Sigmoid colon (tissue), 4 donors: ENCODE results near the gene ARHGAP6.

Experiments used
- CTCF ChIP-seq, 4 experiments: fragments of 450-650 bp in 3 of 4; fragments of 200-600 bp in 1 of 4; IDR thresholded peaks; one replicate each; pipeline ENCODE4 v1.5.1; 2016 to 2019; ENCODE audit warnings: antibody characterized with exemption in 4 of 4, mild to moderate bottlenecking in 3 of 4, moderate library complexity in 2 of 4
- POLR2A ChIP-seq, 2 donors: fragments of 450-650 bp; IDR thresholded peaks; one replicate each; pipeline ENCODE4 v1.6.1; 2016; ENCODE audit warnings: antibody characterized with exemption in 2 of 2, mild to moderate bottlenecking in 2 of 2, moderate library complexity in 2 of 2
- POLR2AphosphoS5 ChIP-seq, 4 donors: sonication (generic); formaldehyde crosslinking; IDR thresholded peaks; one replicate each; pipeline ENCODE4 v1.6.1; 2017; ENCODE audit warnings: antibody characterized with exemption in 4 of 4

DNA sequence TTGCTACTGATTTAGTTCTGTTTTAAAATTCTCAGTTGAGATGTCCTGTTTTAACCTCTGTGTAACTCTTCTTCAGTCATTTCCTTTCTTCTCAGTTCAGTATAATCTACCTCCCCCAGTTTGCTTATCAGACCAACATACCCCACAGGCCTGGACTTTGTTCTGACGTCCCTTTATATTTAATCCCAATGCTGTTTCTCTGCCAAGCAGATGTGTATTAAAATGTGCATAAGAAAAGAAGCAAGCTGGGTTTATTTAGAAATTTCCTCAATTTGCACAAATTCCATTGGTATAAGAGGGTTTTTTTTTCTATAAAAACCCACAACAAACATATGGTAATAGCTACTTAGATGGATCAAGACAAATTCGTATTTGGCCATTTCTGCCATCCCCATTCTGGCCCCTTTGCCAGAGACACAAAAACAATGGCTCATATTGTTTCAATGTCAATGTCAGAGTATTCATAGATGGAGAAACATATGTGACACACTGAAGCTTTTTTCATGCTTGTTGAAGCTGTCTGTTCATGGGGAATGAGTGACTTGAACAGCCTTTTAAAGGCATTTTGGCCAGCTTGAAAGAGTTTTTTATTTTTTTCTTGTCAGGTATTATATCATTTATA is 530.0 kb downstream of the ARHGAP6 start:
- TF ChIP-seq CTCF (IDR thresholded peaks at IDR 0.05) (no peak), POLR2A (IDR thresholded peaks at IDR 0.05) (no peak), POLR2AphosphoS5 (IDR thresholded peaks at IDR 0.05) (no peak)
